HepG2 (cell line): ENCODE results near the gene BTAF1. TPM values are rescaled to one million over a fixed set of nuclear protein-coding genes. Genes with fewer than 3 reads are reported as not detected.

Experiments
- HOMEZ ChIP-seq: IDR thresholded peaks from 2 replicates; pipeline ENCODE4 v1.6.1; 2016; ENCODE audit warnings: low read depth
- MTA1 ChIP-seq: sonication (generic); formaldehyde crosslinking; IDR thresholded peaks from 2 replicates; pipeline ENCODE4 v1.4.0; 2020; ENCODE audit warnings: missing genetic modification reagents, mild to moderate bottlenecking, borderline replicate concordance
- PBX3 ChIP-seq: sonication (generic); formaldehyde crosslinking; IDR thresholded peaks from 2 replicates; pipeline ENCODE4 v1.8.1; 2023; ENCODE audit warnings: missing genetic modification reagents, inconsistent platforms, borderline replicate concordance
- PHF20 ChIP-seq: sonication (generic); formaldehyde crosslinking; IDR thresholded peaks from 2 replicates; pipeline ENCODE4 v1.5.0; 2020; ENCODE audit warnings: mild to moderate bottlenecking, missing genetic modification reagents
- SAP130 ChIP-seq: IDR thresholded peaks from 2 replicates; pipeline ENCODE4 v1.6.1; 2016; ENCODE audit warnings: low read depth
- SNAPC4 ChIP-seq: sonication (generic); formaldehyde crosslinking; IDR thresholded peaks from 2 replicates; pipeline ENCODE4 v1.4.0; 2020; ENCODE audit warnings: mild to moderate bottlenecking, missing genetic modification reagents
- TARDBP ChIP-seq: sonication (generic); formaldehyde crosslinking; IDR thresholded peaks from 2 replicates; pipeline ENCODE4 v1.8.0; 2022; ENCODE audit warnings: mild to moderate bottlenecking, missing genetic modification reagents
- TFDP1 ChIP-seq: IDR thresholded peaks from 2 replicates; pipeline ENCODE4 v1.6.1; 2016; ENCODE audit warnings: missing compliant biosample characterization, missing genetic modification reagents, borderline replicate concordance
- THAP9 ChIP-seq: sonication (generic); formaldehyde crosslinking; IDR thresholded peaks from 2 replicates; pipeline ENCODE4; 2020; ENCODE audit warnings: missing genetic modification reagents, mild to moderate bottlenecking, borderline replicate concordance
- ZNF253 ChIP-seq: sonication (generic); formaldehyde crosslinking; IDR thresholded peaks from 2 replicates; pipeline ENCODE4 v1.8.0; 2022; ENCODE audit warnings: mild to moderate bottlenecking, missing genetic modification reagents, borderline replicate concordance
- ZNF317 ChIP-seq: sonication (generic); formaldehyde crosslinking; IDR thresholded peaks from 2 replicates; pipeline ENCODE4 v1.5.0; 2020; ENCODE audit warnings: mild to moderate bottlenecking, missing genetic modification reagents
- ZNF567 ChIP-seq: sonication (generic); formaldehyde crosslinking; IDR thresholded peaks from 2 replicates; pipeline ENCODE4 v1.8.1; 2023; ENCODE audit warnings: mild to moderate bottlenecking, missing genetic modification reagents, borderline replicate concordance
- ZNF605 ChIP-seq: sonication (generic); formaldehyde crosslinking; IDR thresholded peaks from 2 replicates; pipeline ENCODE4 v1.8.0; 2022; ENCODE audit warnings: mild to moderate bottlenecking, missing genetic modification reagents
- ZNF670 ChIP-seq: sonication (generic); formaldehyde crosslinking; IDR thresholded peaks from 2 replicates; pipeline ENCODE4 v1.8.0; 2022; ENCODE audit warnings: mild to moderate bottlenecking, missing genetic modification reagents, borderline replicate concordance
- ZNF790 ChIP-seq: sonication (generic); formaldehyde crosslinking; IDR thresholded peaks from 2 replicates; pipeline ENCODE4 v1.8.0; 2022; ENCODE audit warnings: missing genetic modification reagents, mild to moderate bottlenecking, borderline replicate concordance
- polyA plus RNA-seq, 8 experiments: library from polyadenylated mRNA; depleted of rRNA in 3 of 8; stranded (reverse) in 7 of 8; unstranded in 1 of 8; fragments of >200 nt; fragmentation: Illumina TruSeq in 4 of 8; extraction: Trizol in 4 of 8; gene quantifications; 2 replicates each; pipeline versions ENCODE4 v1.2.1 to v1.2.3, GENCODE V29; 2011 to 2016; ENCODE audit warnings: low read depth in 4 of 8, missing spikeins in 1 of 8, mixed read lengths in 1 of 8; ENCODE audit not compliant: insufficient read depth in 1 of 8
- total RNA-seq, 5 experiments: library from RNA; depleted of rRNA; stranded (reverse); fragments of >200 nt; fragmentation: Illumina TruSeq; extraction: Trizol; gene quantifications; 2 replicates each; pipeline ENCODE4 v1.2.3, GENCODE V29; 2016; ENCODE audit warnings: low read depth in 1 of 5

Gene BTAF1
- total and polyA plus RNA-seq, 2 of the 13 experiments (the other 11 are each of a cell fraction or from before 2014, with no cell fraction given): 38.6 to 54.1 TPM

GRCh38 chr10:91887272-91888076 is 36.1 kb upstream of the BTAF1 start (continued):
- 0 out of 2 replicates have a peak, but pooled peaks have one; percentile 38 for TF ChIP-seq TFDP1
- TF ChIP-seq TARDBP (CRISPR knock-in tag): no peak
- peak; percentile 74; the same call in 1 of the 2 replicates for TF ChIP-seq MTA1
- TF ChIP-seq ZNF253 (CRISPR knock-in tag): no peak
- TF ChIP-seq PBX3 (CRISPR knock-in tag): no peak
- TF ChIP-seq PHF20: no peak
- peak; percentile 71 for TF ChIP-seq ZNF790 (CRISPR knock-in tag)
- peak; percentile 25; the same call in 1 of the 2 replicates for TF ChIP-seq ZNF317
- no peak for TF ChIP-seq SAP130 (CRISPR knock-in tag)
- TF ChIP-seq SNAPC4 (CRISPR knock-in tag): no peak
- TF ChIP-seq HOMEZ: no peak
- TF ChIP-seq ZNF567 (CRISPR knock-in tag): no peak
- peak; percentile 88 for TF ChIP-seq ZNF605 (CRISPR knock-in tag)
- TF ChIP-seq THAP9 (CRISPR knock-in tag): no peak
- no peak for TF ChIP-seq ZNF670 (CRISPR knock-in tag)
